ACC112 (cell line): Measurements from ENCODE around the gene MYO15A.

ENCODE experiments used
- H2AFZ ChIP-seq: fragments of 200-600 bp; sonication (generic); one replicate; pipeline ENCODE4 v1.6.0; 2017; ENCODE audit warnings: antibody characterized with exemption, low read length; ENCODE audit not compliant: unreplicated experiment
- H3K27ac ChIP-seq: fragments of 200-600 bp; sonication (generic); 2 replicates; pipeline ENCODE4 v1.5.1; 2014; ENCODE audit warnings: low read depth, mild to moderate bottlenecking, antibody characterized with exemption, low read length, moderate library complexity
- H3K27me3 ChIP-seq: fragments of 200-600 bp; sonication (generic); 2 replicates; pipeline ENCODE4 v1.6.1; 2014; ENCODE audit warnings: mild to moderate bottlenecking, antibody characterized with exemption, low read length, moderate library complexity, mixed read lengths; ENCODE audit not compliant: insufficient read depth
- H3K36me3 ChIP-seq: fragments of 200-600 bp; sonication (generic); 2 replicates; pipeline ENCODE4 v1.6.1; 2016; ENCODE audit warnings: mild to moderate bottlenecking, antibody characterized with exemption, low read length, moderate library complexity, mixed read lengths; ENCODE audit not compliant: insufficient read depth
- H3K4me1 ChIP-seq: fragments of 200-600 bp; sonication (generic); one replicate; pipeline ENCODE4 v1.6.1; 2016; ENCODE audit warnings: low read length, mixed read lengths; ENCODE audit not compliant: insufficient read depth, unreplicated experiment, control insufficient read depth
- H3K4me3 ChIP-seq: fragments of 200-600 bp; sonication (generic); 2 replicates; pipeline ENCODE4 v1.5.1; 2014; ENCODE audit warnings: mild to moderate bottlenecking, low read depth, low read length
- H3K79me2 ChIP-seq: fragments of 200-600 bp; sonication (generic); one replicate; pipeline ENCODE4 v1.6.0; 2016; ENCODE audit warnings: low read length; ENCODE audit not compliant: control insufficient read depth, unreplicated experiment, insufficient read depth

The MYO15A gene

GRCh38 chr17:18185832-18186626, 77.5 kb downstream of the MYO15A start:
- H3K4me3 ChIP-seq = peak overlapping the region; percentile 99
- H3K36me3 ChIP-seq = peaks cover 7% of the 10 kb centered on the region; the same call in 1 of the 2 replicates
- H3K4me1 ChIP-seq = peaks cover 59% of the 10 kb centered on the region
- no peaks in the 10 kb centered on the region for H3K27me3 ChIP-seq
- H3K27ac ChIP-seq = peak overlapping the region; percentile 96
- H3K79me2 ChIP-seq = peaks cover 72% of the 10 kb centered on the region
- H2AFZ ChIP-seq = no peak overlapping the region

GRCh38 chr17:18186627-18186982, 78.0 kb downstream of the MYO15A start:
- H3K4me3 ChIP-seq = peak overlapping the region; percentile 99
- peak overlapping the region; percentile 96 for H3K27ac ChIP-seq
- H3K4me1 ChIP-seq = peaks cover 56% of the 10 kb centered on the region
- peaks cover 77% of the 10 kb centered on the region for H3K79me2 ChIP-seq
- H3K27me3 ChIP-seq = no peaks in the 10 kb centered on the region
- peaks cover 7% of the 10 kb centered on the region; the same call in 1 of the 2 replicates for H3K36me3 ChIP-seq
- H2AFZ ChIP-seq = no peak overlapping the region

- peaks cover 7% of the 10 kb centered on the region; the same call in 1 of the 2 replicates for H3K36me3 ChIP-seq
- no peaks in the 10 kb centered on the region for H3K27me3 ChIP-seq
- peaks cover 84% of the 10 kb centered on the region for H3K79me2 ChIP-seq
- peak overlapping the region; percentile 96 for H3K27ac ChIP-seq
- peak overlapping the region; percentile 99 for H3K4me3 ChIP-seq
- H3K4me1 ChIP-seq = peaks cover 50% of the 10 kb centered on the region
- H2AFZ ChIP-seq = no peak overlapping the region
Measured at GRCh38 chr17:18187226-18187625, 78.7 kb downstream of the MYO15A start.

- Histone ChIP-seq H3K4me1 (peaks cover 47% of the 10 kb centered on the region), H3K36me3 (peaks cover 7% of the 10 kb centered on the region; the same call in 1 of the 2 replicates), H3K79me2 (peaks cover 92% of the 10 kb centered on the region), H3K27me3 (no peaks in the 10 kb centered on the region), H2AFZ (no peak overlapping the region), H3K27ac (peak overlapping the region; percentile 96), H3K4me3 (peak overlapping the region; percentile 99)
Measured at GRCh38 chr17:18187821-18188761, 79.5 kb downstream of the MYO15A start.

GRCh38 chr17:18190628-18191235, 82.2 kb downstream of the MYO15A start:
- Histone ChIP-seq H3K27me3 (no peaks in the 10 kb centered on the region), H3K27ac (peak overlapping the region; percentile 17; the same call in 1 of the 2 replicates), H2AFZ (no peak overlapping the region), H3K4me1 (peaks cover 47% of the 10 kb centered on the region), H3K36me3 (peaks cover 7% of the 10 kb centered on the region; the same call in 1 of the 2 replicates), H3K4me3 (peak overlapping the region; percentile 39; the same call in 1 of the 2 replicates), H3K79me2 (peaks cover 95% of the 10 kb centered on the region)

GRCh38 chr17:18191236-18191667, 82.7 kb downstream of the MYO15A start:
- Histone ChIP-seq H3K4me1 (peaks cover 42% of the 10 kb centered on the region), H3K4me3 (peak overlapping the region; percentile 39; the same call in 1 of the 2 replicates), H3K79me2 (peaks cover 95% of the 10 kb centered on the region), H3K36me3 (peaks cover 11% of the 10 kb centered on the region; the same call in 1 of the 2 replicates), H3K27me3 (no peaks in the 10 kb centered on the region), H3K27ac (peak overlapping the region; percentile 17; the same call in 1 of the 2 replicates), H2AFZ (no peak overlapping the region)

GRCh38 chr17:18191967-18192366, 83.4 kb downstream of the MYO15A start:
- Histone ChIP-seq H3K4me1 (peaks cover 37% of the 10 kb centered on the region), H3K4me3 (no peak overlapping the region), H3K36me3 (peaks cover 15% of the 10 kb centered on the region; the same call in 1 of the 2 replicates)

GRCh38 chr17:18194394-18194793, 85.8 kb downstream of the MYO15A start:
- no peak overlapping the region for H3K27ac ChIP-seq
- peaks cover 17% of the 10 kb centered on the region for H3K36me3 ChIP-seq

More at GRCh38 chr17:18191967-18192366, 83.4 kb downstream of the MYO15A start:
- H2AFZ ChIP-seq = no peak overlapping the region
- H3K27me3 ChIP-seq = no peaks in the 10 kb centered on the region
- no peak overlapping the region for H3K27ac ChIP-seq
- peaks cover 94% of the 10 kb centered on the region for H3K79me2 ChIP-seq

GRCh38 chr17:18194804-18195203, 86.2 kb downstream of the MYO15A start:
- Histone ChIP-seq H3K27ac (no peak overlapping the region), H3K4me3 (no peak overlapping the region), H3K36me3 (peaks cover 16% of the 10 kb centered on the region), H3K79me2 (peaks cover 94% of the 10 kb centered on the region), H3K27me3 (no peaks in the 10 kb centered on the region), H3K4me1 (peaks cover 13% of the 10 kb centered on the region), H2AFZ (no peak overlapping the region)

More at GRCh38 chr17:18194394-18194793, 85.8 kb downstream of the MYO15A start:
- Histone ChIP-seq H3K27me3 (no peaks in the 10 kb centered on the region), H2AFZ (no peak overlapping the region), H3K4me3 (no peak overlapping the region), H3K4me1 (peaks cover 17% of the 10 kb centered on the region), H3K79me2 (peaks cover 94% of the 10 kb centered on the region)

GRCh38 chr17:18195246-18195645, 86.7 kb downstream of the MYO15A start:
- H3K36me3 ChIP-seq = peaks cover 16% of the 10 kb centered on the region
- no peak overlapping the region for H3K27ac ChIP-seq
- peaks cover 93% of the 10 kb centered on the region for H3K79me2 ChIP-seq
- no peaks in the 10 kb centered on the region for H3K27me3 ChIP-seq
- no peak overlapping the region for H3K4me3 ChIP-seq
- H2AFZ ChIP-seq = no peak overlapping the region
- peaks cover 9% of the 10 kb centered on the region for H3K4me1 ChIP-seq
